ENCODE results near the gene MCC. TPM values are rescaled to one million over a fixed set of nuclear protein-coding genes. Genes with fewer than 3 reads are reported as not detected.

The MCC gene
- total and polyA plus RNA-seq, 2 experiments from 2014 or later = 8.3 to 31.5 TPM

GRCh38 chr5:113380807-113381326 is 107.4 kb downstream of the MCC start:
- WGBS (ENCODE audit: low lambda C conversion rate, missing lambda C conversion rate) = 88% methylated on average over 3 of the region's 3 CpGs
- no peaks in the 10 kb centered on the region for H3K9me2 ChIP-seq (replicated peaks; ENCODE audit: insufficient read depth)
- no peaks in the 10 kb centered on the region for H4K20me1 ChIP-seq (ENCODE audit: insufficient read depth, poor library complexity, severe bottlenecking)
- H3K4me1 ChIP-seq (ENCODE audit: insufficient read depth) = peaks cover 10% of the 10 kb centered on the region
- H3K4me2 ChIP-seq = no peak overlapping the region
- H3K79me2 ChIP-seq = no peaks in the 10 kb centered on the region
- no peaks in the 10 kb centered on the region for H3K27me3 ChIP-seq
- H3K36me3 ChIP-seq (replicated peaks; ENCODE audit: insufficient read depth, low read depth) = no peaks in the 10 kb centered on the region
- DNase-seq (ENCODE audit: low spot score) = no peak
- H3K4me3 ChIP-seq = no peak overlapping the region
- no peak overlapping the region for H2AFZ ChIP-seq
- TF ChIP-seq CTCF (IDR thresholded peaks at IDR 0.05; ENCODE audit: poor library complexity) (no peak), EZH2 (IDR thresholded peaks at IDR 0.05; ENCODE audit: borderline replicate concordance) (no peak), EZH2phosphoT487 (IDR thresholded peaks at IDR 0.05; ENCODE audit: low read depth, severe bottlenecking, unreplicated experiment) (no peak)
- H3K27ac ChIP-seq = no peak overlapping the region
- H3K9me3 ChIP-seq (ENCODE audit: low read depth) = no peaks in the 10 kb centered on the region

GRCh38 chr5:113379936-113380806 is 108.1 kb downstream of the MCC start:
- peaks cover 10% of the 10 kb centered on the region for H3K4me1 ChIP-seq (ENCODE audit: insufficient read depth)
- H3K36me3 ChIP-seq (replicated peaks; ENCODE audit: insufficient read depth, low read depth) = no peaks in the 10 kb centered on the region
- no peak overlapping the region for H3K27ac ChIP-seq
- no peaks in the 10 kb centered on the region for H3K27me3 ChIP-seq
- TF ChIP-seq EZH2 (IDR thresholded peaks at IDR 0.05; ENCODE audit: borderline replicate concordance) = no peak
- no peak for TF ChIP-seq EZH2phosphoT487 (IDR thresholded peaks at IDR 0.05; ENCODE audit: low read depth, severe bottlenecking, unreplicated experiment)
- TF ChIP-seq CTCF (IDR thresholded peaks at IDR 0.05; ENCODE audit: poor library complexity) = no peak
- WGBS (ENCODE audit: low lambda C conversion rate, missing lambda C conversion rate) = 46% methylated on average over 7 of the region's 7 CpGs
- H3K4me3 ChIP-seq = no peak overlapping the region
- no peaks in the 10 kb centered on the region for H3K79me2 ChIP-seq
- no peaks in the 10 kb centered on the region for H3K9me3 ChIP-seq (ENCODE audit: low read depth)
- H2AFZ ChIP-seq = no peak overlapping the region
- H3K4me2 ChIP-seq = no peak overlapping the region
- no peaks in the 10 kb centered on the region for H3K9me2 ChIP-seq (replicated peaks; ENCODE audit: insufficient read depth)
- DNase-seq (ENCODE audit: low spot score) = no peak
- H4K20me1 ChIP-seq (ENCODE audit: insufficient read depth, poor library complexity, severe bottlenecking) = no peaks in the 10 kb centered on the region

GRCh38 chr5:113378959-113379541 is 109.2 kb downstream of the MCC start:
- Histone ChIP-seq H3K36me3 (replicated peaks; ENCODE audit: insufficient read depth, low read depth) (no peaks in the 10 kb centered on the region), H3K9me2 (replicated peaks; ENCODE audit: insufficient read depth) (no peaks in the 10 kb centered on the region), H3K4me3 (no peak overlapping the region), H3K4me1 (ENCODE audit: insufficient read depth) (peaks cover 10% of the 10 kb centered on the region), H3K4me2 (no peak overlapping the region), H3K27me3 (no peaks in the 10 kb centered on the region), H3K79me2 (no peaks in the 10 kb centered on the region), H4K20me1 (ENCODE audit: insufficient read depth, poor library complexity, severe bottlenecking) (no peaks in the 10 kb centered on the region), H3K9me3 (ENCODE audit: low read depth) (no peaks in the 10 kb centered on the region), H3K27ac (no peak overlapping the region), H2AFZ (no peak overlapping the region)
- DNase-seq (ENCODE audit: low spot score) = peak; percentile 75
- 43% methylated on average over 4 of the region's 4 CpGs for WGBS (ENCODE audit: low lambda C conversion rate, missing lambda C conversion rate)
- TF ChIP-seq EZH2 (IDR thresholded peaks at IDR 0.05; ENCODE audit: borderline replicate concordance) (no peak), EZH2phosphoT487 (IDR thresholded peaks at IDR 0.05; ENCODE audit: low read depth, severe bottlenecking, unreplicated experiment) (no peak), CTCF (IDR thresholded peaks at IDR 0.05; ENCODE audit: poor library complexity) (peak; percentile 71)

Measured in hepatocyte (in vitro differentiated cells).